Inferior parietal cortex (tissue), 1 donor: ENCODE measurements around the gene C15orf61.

Experiments used
- DNase-seq: peaks from one replicate; pipeline ENCODE4 v3.0.0-alpha.2; 2016; ENCODE audit errors: extremely low spot score

C15orf61 gene

DNA sequence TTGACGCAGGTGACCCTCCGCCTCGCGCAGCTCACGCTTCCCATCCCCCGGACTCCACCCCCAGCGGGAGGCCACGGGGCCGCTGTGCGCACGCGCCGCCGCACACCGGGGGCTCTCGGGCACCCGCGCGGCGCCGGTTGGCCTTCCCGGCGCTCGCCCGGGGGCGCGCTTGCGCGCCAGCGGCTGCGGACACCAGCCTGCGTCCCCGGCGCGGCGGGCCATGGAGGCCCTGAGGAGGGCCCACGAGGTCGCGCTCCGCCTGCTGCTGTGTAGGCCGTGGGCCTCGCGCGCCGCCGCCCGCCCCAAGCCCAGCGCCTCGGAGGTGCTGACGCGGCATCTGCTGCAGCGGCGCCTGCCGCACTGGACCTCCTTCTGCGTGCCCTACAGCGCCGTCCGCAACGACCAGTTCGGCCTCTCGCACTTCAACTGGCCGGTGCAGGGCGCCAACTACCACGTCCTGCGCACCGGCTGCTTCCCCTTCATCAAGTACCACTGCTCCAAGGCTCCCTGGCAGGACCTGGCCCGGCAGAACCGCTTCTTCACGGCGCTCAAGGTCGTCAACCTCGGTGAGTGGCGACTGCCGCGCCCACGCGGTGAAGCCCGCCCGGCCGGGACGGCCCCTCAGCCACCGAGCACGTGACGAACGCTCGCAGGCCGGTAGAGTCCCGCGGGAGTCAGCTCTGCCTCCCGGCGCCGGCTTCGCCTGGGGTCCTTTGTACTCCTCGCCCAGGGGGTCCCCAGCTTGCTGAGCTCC is at the start of gene C15orf61:
C15orf61 (plus strand) TSS at position 103 of the 754 bp plus-strand sequence; CDS start at position 221, 118 bp downstream.
- peak; percentile 76 for DNase-seq

DNA sequence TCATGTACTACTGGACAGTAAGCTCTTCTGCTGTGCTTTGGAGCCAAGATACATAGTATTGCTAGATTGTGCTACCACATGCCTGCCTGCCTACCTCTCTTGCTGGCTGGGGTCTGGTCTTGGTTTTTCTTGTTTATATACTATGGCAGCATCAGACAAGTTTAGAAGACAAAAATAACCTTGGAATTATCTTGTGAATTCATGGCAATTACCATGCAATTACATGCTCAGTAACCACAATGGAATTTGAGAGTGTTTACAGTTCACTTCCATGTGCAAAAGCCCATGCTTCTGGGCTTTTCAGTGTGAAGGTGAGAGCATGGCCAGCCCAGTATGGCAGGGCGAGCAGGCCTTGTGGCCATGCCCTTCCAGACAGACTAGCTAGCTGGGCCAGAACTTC is 48.0 kb upstream of the C15orf61 start:
- DNase-seq, result no peak

DNA sequence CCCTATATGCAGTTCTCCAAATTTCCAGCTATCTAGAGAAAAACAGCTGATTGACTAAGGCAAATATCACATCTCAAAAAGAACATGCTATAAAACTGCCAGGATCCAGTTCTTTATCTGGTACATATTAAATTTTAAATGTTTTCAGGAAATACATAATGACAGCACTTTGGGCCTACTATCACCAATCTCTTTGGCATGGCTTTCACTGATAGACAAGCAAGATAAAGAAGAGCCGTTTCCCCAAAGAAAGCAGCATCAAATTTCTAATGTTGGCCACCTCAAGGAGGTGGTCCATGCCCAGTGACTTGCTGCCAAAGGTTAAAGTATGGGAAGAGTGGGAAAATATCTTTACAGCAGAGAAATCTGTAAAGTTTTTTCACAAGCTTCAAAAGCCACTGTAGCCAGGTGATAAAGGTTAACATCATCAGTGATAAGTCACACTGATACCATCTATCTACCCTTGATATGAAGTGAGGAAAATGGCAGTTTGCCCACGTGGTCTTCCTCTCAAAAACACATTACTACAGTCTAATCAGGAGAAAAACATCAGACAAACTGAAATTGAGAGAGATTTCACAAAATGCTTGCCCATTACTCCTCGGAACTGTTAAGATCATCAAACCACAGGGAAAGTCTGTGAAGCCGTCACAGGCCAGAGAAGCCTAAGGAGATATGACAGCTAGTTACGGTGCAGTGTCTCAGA is 46.4 kb upstream of the C15orf61 start:
- DNase-seq, result no peak

DNA sequence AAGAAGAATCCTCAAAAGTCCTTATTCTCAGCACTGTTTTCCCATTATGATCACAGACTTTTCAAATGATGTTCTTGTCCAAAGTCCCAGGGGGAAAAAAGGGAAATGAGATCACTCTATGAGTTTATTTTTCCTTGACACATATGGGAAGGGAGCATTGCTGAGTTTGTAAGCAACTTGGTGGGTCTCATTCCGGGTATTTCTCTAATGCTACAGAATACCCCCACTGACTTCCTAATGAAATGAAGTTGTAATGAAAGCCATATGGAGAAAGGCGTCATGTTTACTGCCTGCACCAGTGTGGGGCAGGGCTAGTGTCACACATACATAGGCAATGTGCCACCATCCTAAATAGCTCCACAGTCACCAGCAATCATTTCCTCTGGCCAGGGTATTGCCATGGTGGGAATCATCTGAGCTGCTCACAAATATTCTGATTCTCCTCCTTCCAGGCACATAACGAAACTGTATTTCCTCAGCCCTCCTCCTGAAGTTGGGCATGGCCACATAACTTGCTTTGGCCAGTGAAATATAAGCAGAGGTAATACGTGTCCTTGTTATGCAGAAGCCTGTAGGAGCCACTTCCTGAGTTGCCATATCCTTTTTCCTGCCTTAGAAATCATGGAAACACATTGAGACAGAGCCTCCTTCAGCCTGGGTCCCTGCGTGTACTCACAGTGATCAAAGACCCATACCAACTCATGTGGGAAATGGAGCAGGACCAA is 41.0 kb upstream of the C15orf61 start:
- no peak for DNase-seq

DNA sequence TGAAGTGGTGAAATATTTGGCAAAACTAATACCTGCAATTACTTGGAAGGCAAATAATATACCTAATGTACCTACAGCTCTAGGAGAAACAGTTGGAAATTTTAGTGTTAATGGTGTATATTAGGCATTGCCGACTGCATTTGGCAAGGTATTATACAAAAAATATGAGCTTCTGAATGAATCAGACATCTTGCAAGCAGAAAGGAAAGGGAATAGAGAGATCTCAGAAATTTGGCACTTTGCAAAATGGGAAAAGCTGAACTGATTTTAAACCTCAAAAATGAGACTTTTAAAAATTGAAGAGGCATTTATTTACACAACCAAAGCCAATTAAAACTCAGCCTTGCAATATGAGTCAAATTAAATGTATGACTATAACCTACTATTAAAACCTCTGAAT is 40.2 kb upstream of the C15orf61 start:
- no peak for DNase-seq

DNA sequence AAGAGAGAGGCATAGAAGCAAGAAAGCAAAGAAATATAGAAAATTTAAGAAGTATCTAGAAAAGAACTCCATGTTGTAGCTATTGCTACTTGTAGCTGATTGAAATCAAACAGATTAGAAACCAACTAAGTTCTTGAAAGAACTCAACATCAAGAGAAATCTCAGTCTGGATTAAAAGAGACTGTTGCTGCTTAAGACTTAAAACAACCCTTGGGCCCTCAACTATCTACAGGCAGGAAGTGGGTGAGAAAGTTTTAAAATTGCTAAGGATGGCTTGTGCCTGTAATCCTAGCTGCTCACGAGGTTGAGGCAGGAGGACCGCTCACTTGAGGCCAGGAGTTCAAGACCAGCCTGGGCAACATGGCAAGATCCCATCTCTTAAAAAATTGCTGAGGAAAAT is 39.3 kb upstream of the C15orf61 start:
- no peak for DNase-seq

DNA sequence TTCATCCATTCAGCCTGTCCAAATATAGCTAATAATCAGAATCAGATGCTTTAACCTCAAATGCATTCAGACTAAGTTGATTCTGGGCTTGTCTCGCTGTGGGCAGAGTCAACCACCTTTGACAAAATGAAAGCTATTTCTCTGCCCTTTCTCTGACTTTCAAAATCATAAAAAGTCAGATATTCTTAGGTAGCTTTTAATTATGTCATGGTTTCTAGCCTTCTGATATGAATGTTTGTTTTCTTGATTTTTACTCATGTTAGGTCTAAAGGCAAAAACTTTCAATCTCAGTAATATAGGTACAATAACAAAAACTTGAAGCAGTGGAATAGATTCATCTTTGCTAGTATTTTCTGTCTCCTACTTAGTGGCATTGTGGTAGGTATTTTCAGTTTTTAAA is 25.3 kb upstream of the C15orf61 start:
- no peak for DNase-seq

DNA sequence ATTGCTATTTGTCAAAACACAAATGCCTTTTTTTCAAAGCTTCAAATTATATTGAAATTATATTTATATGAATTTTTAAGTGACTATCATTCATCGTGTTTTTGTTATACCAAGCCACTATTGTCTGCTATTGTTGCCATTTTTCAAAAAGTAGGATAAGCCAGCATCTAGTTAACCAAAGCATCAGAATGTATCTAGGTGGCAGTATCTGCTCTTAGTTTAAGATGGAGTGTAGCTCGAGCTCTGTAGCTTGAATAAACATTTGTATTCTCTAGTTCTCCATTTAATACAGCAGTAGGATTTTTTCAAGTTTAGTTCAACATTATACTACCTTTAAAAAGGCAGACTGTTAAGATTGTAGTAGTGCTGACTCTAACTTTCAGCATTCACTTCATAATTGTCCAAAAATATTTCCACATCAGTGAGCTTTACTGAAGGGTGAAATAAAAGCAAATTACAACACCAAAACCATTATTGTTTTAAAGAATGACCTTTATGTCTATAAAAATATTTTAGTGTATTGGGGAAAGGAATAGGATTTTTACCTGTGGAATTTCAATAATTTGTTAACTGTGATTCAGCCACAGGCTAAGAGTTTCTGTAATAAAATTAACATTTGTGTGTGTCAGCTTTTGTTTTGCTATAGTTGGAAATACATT is 19.6 kb upstream of the C15orf61 start:
- DNase-seq, result peak; percentile 53

DNA sequence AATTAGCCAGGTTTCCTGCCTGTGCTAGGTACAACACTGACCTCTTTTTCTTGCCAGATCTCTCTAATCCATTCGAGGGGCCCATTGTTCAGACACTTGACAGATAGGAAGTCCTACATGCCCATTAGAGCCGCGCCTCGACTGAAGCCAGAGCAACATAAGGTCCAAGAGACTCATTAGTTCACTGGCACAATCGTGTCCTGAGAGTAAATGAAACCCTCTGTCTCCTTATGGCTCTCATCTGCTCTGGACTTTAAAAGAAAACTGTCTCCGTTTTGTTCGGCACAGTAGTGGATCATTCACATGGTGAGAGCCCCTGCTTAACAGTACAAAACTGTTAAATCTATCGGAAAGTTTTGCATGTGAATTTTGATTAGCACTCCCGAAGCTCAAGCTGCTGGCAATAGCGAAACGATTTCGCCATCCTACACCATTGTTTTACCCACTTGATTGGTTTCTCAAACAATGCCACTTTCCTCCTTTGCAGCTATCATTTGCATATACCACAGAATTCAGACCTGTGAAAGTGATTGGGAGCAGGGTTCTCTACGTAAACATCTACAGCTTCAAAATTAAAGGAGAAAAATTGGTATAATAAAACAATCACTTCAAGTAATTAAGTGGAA is 19.0 kb upstream of the C15orf61 start:
- DNase-seq, result no peak

DNA sequence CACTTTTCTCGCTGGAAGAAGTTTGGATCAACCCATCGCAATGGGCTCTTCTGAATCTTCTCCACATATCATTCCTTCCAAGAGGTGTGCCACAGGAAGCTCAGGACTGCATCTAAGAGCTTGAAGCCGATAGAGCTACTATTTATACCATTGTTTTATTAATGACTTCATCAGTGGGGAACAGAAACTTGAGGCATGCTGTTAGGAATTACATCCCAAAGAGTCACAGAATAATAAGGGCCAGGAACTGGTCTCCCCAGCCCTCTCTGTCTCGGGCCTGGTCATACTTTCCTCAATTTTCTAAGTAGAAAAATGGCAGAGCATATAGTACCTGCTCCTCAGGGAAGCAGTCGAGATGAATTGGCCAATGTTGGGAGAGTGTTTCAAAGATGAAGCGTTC is 16.9 kb upstream of the C15orf61 start:
- no peak for DNase-seq

DNA sequence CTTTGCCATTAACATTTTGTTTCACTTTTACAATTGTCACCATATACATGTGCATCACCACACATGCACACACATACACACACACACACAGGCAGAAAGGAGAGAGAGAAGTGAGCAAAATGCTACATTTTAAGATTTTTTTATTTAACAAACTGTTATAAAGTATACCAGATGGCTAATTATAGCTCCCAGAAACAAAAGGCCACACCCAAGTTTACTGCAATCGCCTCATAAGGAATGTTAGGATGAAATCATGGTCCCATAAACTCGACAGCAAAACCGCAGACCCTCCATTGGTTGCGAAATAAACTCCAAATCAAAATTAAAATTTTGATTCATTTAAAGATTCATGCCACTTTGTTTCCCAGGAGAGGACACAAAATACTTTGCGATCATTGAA is 16.1 kb upstream of the C15orf61 start:
- DNase-seq, result no peak

DNA sequence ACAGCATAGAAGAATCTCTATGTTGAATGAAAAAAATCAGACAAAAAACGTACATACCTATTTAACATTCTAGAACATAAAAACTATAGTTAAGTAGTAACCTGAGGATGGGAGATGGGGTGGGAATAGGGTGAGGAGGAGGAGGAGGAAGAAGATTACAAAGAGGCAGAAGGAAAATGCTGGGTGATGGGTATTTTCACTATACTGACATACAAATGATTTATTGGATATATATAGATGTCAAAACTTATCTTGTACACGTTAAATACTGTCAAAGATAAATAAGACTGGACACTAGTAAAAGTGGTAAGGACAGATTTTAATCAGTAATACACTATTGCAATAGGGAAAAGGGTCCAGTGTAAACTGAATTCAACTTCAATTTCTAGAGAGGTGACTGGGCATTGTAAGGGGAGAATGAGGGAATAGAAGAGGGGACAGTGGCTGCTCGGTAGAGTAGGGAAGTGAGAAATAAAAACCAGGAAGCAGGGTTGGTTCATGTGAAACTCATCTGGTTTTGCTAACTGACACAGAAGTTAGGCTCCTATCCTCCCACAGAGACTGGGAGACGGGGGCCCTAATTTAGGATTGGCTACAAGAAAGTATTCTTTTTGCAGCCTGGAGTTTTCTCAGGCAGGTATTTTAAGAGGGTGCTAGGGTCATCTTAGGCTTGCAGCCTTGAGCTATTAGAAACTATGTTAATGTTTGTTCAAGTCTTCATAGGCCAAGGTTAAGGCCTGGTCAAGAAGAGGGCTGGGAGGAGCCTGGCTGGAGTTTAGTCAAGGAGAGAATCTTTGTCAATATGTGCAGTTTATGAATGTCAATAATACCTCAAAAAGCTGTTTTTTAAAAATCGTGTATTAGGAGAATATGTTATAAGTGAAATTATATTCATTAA is 15.0 kb upstream of the C15orf61 start:
- no peak for DNase-seq

DNA sequence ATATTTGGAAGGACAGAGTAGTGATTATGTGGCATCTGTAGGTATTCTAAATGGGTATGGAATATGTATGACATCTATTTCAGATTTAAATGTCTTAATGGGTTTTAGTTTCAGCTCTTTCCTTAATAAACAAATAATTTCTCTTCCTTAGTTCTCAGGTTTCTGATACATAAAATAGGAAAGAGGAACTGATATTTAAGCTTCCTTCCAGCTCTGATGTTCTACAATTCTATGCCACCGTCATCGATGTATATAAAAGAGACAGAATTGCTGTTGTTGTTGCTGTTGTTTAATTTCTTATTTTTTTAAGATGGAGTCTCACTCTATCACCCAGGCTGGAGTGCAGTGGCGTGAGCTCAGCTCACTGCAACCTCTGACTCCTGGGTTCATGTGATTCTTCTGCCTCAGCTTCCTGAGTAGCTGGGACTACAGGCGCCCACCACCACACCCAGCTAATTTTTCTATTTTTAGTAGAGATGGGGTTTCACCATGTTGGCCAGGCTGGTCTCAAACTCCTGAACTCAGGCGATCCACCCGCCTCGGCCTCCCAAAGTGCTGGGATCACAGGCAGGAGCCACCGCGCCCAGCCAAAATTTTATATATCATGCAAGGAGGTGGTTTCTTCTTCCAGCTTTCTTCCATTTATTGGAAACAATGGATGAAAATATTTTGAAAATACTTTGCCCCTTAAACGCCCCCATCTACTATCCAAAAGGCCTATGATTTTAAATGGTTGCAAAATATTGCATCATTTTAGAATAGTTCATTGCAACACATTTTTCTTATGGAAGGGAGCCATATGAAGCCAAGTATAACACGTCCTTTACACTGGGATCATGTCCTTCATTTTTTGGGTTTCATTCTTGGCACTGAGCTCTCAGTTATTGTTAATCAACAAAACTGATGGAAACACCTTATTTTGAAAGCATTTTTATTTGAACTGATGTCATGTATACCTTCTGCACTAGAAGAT is 13.9 kb upstream of the C15orf61 start:
- DNase-seq, result no peak

DNA sequence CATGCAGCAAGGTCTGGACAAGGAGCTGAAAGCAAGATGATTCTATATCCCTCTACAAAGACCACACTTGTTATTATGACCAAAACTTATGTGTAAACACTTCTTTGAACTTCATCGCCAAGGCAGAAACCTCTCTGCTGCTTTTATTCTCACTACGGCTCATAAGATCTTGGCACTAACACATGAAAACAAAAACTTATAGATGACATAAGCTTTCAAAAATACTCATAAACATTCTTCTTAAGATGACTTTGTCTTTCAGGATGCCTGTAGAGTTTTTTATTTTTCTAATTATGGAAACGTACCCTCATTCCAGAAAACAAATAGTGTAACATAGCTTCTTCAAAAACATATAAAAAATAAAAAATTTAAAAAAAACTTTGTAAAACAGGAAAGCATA is 12.5 kb upstream of the C15orf61 start:
- no peak for DNase-seq

DNA sequence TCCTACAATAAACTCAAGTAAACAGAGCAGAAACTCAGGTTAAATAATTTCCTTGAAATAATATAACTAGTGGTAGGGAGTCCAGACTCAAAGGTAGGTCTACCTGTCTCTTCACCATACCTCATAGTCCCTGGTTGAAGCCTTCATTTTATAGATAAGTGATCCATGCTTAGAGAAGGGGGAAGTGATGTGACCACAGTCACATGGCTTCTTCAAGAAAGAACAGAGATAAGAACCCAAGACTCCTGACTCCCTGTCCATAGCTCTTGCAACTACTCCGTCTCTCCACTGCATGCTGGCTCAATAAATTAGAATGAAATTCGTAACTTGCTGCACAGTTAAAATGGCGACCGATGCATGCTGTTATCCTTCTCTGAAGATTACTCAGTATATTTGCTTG is 11.0 kb upstream of the C15orf61 start:
- DNase-seq, result no peak

DNA sequence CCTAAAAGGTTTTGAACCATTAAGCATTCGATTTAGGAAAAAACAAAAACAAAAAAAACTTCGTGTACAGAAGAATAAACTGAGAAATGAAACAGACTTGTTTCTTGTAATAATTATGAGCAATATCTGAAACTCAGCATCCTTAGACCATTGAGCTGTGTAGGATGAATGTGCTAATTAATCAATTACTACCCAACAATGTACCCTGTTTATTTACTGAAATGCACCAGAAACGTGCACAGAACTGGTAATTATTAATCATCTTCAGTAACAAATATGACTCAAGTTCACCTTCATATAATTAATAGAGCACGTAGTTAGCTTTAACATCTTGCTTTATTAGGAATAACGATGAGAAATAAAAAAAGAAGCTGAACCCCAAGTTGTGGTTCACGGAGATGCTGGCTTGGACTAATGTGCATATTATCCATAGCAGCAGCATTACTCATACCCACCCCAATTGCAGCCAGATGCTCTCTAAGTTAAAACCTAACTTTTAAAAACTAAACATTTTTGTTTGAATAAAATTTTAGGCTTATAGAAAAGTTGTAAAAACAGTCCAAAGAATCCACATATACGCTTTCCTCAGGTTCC is 10.2 kb upstream of the C15orf61 start:
- DNase-seq, result no peak

DNA sequence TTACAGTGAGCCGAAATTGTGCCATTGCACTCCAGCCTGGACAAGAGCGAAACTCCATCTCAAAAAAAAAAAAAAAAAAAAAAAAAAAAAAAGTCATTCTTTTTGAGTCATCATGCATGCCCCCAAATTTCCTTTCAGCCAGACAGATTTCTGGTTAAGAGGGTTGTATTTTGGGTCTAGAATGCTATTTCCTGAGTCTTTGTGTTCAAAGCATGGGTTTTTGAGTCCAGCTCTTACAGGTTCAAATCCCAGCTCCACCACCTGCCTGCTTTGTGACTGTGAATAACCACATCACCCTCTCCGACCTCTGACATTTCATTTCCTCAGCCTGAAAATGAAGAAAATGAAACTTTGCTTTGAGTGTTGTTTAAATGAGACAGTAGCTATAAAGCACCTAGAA is 9.3 kb upstream of the C15orf61 start:
- no peak for DNase-seq

DNA sequence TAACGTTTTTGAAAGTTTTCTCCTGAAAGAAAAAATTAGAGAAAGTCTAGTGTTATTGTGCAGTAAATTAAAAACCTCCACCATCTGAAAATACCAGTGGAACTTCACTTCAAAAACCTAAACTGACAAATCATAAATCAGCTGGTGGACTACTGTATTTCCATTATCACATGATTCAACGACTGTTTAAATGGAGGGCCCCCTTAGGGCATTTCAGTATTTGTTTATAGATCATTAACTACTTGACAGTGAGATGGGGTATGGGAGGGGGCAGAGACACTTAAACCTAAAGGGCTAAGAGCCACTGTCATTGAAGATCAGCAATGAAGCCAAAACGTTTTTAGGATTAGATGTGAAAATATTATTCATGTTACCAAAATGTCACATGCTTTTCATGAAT is 8.8 kb upstream of the C15orf61 start:
- DNase-seq, result no peak
